GM12872 (cell line): ENCODE measurements around the gene MUC20.
"Not testable (repeated sequence)": the region's sequence is repeated elsewhere in the genome, so short reads cannot be mapped to it uniquely, and the experiment has no call there.

Experiments
- CTCF ChIP-seq: IDR thresholded peaks from 3 replicates; pipeline ENCODE4 v1.5.1; 2011; ENCODE audit warnings: low read depth, mild to moderate bottlenecking, low read length, moderate library complexity; ENCODE audit not compliant: insufficient read depth

MUC20 gene

GRCh38 chr3:195720831-195721506 lies at the start of gene MUC20:
Gene MUC20 (plus strand): TSS chr3:195720978. CDS start chr3:195721008, 30 bp downstream.
- TF ChIP-seq CTCF: not testable (repeated sequence)

GRCh38 chr3:195690951-195691350 lies 29.8 kb upstream of the MUC20 start:
- TF ChIP-seq CTCF: no peak

- TF ChIP-seq CTCF: no peak
These were observed 28.5 kb upstream of the MUC20 start for GRCh38 chr3:195692354-195692685.

DNA sequence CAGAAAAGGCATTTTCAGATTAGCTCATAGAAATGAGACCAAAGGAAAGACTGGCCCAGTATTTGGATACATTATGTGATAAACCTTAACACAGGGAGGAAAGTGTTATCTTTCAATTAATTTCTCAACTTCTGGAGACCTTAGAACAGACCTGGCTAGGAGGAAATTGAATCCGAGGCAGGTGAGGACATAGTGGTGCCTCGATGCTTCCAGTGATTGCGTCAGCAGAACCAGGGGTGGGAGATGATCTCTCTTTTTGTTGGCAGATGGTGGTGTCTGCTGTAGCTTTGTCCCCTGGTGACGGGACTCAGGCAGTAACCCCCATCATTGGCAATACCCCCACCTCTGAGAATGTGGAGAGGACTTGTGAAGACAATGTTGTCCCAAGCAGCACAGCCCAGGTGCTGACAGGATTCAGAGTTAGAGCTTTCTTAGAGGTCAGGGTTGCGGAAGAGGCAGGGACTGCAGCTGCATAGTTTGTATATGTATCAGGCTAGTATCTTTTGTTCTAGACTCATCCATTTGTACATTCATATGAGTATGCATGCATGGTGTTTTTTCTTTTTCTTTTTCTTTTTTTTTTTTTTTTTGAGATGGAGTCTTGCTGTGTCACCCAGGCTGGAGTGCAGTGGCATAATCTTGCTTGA lies 27.9 kb upstream of the MUC20 start:
- no peak for TF ChIP-seq CTCF

DNA sequence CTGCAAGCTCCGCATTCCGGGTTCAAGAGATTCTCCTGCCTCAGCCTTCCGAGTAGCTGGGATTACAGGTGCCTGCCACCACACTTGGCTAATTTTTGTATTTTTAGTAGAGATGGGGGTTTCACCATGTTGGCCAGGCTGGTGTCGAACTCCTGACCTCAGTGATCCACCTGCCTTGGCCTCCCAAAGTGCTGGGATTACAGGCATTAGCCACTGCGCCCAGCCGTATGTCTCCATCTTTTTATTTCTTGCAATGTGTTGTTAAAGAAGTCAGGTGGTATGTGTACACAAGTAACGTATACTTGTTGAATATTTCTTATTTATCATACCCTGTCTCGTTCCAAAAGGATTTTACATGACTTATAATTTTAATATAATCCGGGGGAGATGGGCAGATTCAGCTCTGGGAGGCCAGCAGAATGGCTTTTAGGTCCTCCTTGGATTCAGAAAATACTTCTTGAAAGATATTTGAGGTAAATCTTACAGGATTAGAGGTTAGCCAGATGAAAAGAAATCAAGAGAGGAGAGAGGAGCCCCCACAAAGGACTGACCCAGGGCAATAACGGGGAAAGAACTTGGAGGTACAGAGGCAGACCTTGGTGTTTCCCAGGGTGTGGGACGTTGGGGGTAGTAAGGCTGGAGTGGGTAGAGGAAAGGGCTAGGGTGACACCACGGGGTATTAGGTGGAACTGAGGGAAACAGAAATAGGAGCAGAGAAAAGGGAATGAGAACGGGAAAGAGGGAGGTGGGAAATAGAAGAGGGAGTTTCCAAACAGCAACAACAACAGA lies 27.2 kb upstream of the MUC20 start:
- no peak for TF ChIP-seq CTCF

GRCh38 chr3:195696632-195697278 lies 24.0 kb upstream of the MUC20 start:
- TF ChIP-seq CTCF: no peak

- no peak for TF ChIP-seq CTCF
These were observed 23.0 kb upstream of the MUC20 start for GRCh38 chr3:195697582-195698324.
